IPS-20b (cell line): ENCODE data around the gene PRR3.
"Not testable (repeated sequence)": the region's sequence is repeated elsewhere in the genome, so short reads cannot be mapped to it uniquely, and the experiment has no call there.

Experiments
- H3K27ac ChIP-seq: one replicate; pipeline ENCODE4 v1.5.1; 2013; ENCODE audit warnings: low read length
- H3K27me3 ChIP-seq: 2 replicates; pipeline ENCODE4 v1.6.1; 2013; ENCODE audit warnings: mild to moderate bottlenecking, low read length, inconsistent platforms; ENCODE audit not compliant: insufficient read depth
- H3K36me3 ChIP-seq: 2 replicates; pipeline ENCODE4 v1.6.1; 2013; ENCODE audit warnings: low read depth, mild to moderate bottlenecking, inconsistent platforms, low read length, moderate library complexity; ENCODE audit not compliant: insufficient read depth
- H3K4me1 ChIP-seq: 2 replicates; pipeline ENCODE4 v1.6.1; 2013; ENCODE audit warnings: mild to moderate bottlenecking, control low read depth, inconsistent platforms, low read length, moderate library complexity; ENCODE audit not compliant: insufficient read depth
- H3K4me3 ChIP-seq: 2 replicates; pipeline ENCODE4 v1.5.1; 2013; ENCODE audit warnings: mild to moderate bottlenecking, low read length, inconsistent platforms
- H3K9ac ChIP-seq: 2 replicates; pipeline ENCODE4 v1.6.1; 2013; ENCODE audit warnings: low read depth, mild to moderate bottlenecking, inconsistent platforms, low read length, moderate library complexity
- H3K9me3 ChIP-seq: 2 replicates; pipeline ENCODE4 v1.6.1; 2013; ENCODE audit warnings: mild to moderate bottlenecking, low read depth, low read length, inconsistent platforms; ENCODE audit not compliant: insufficient read depth

The PRR3 gene, protein sequence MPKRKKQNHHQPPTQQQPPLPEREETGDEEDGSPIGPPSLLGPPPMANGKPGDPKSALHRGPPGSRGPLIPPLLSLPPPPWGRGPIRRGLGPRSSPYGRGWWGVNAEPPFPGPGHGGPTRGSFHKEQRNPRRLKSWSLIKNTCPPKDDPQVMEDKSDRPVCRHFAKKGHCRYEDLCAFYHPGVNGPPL

GRCh38 chr6:30556906-30557682 is at the start of gene PRR3:
PRR3 (plus strand) TSS chr6:30557295; CDS start chr6:30557345, 50 bp downstream.
- Histone ChIP-seq H3K36me3 (peaks cover 47% of the 10 kb centered on the region), H3K27ac (peak within 1 kb of the TSS; percentile 88), H3K9me3 (no peaks in the 10 kb centered on the region), H3K4me3 (peak within 1 kb of the TSS; percentile 88), H3K4me1 (no peaks in the 10 kb centered on the region), H3K27me3 (no peaks in the 10 kb centered on the region), H3K9ac (peak within 1 kb of the TSS; percentile 91)

DNA sequence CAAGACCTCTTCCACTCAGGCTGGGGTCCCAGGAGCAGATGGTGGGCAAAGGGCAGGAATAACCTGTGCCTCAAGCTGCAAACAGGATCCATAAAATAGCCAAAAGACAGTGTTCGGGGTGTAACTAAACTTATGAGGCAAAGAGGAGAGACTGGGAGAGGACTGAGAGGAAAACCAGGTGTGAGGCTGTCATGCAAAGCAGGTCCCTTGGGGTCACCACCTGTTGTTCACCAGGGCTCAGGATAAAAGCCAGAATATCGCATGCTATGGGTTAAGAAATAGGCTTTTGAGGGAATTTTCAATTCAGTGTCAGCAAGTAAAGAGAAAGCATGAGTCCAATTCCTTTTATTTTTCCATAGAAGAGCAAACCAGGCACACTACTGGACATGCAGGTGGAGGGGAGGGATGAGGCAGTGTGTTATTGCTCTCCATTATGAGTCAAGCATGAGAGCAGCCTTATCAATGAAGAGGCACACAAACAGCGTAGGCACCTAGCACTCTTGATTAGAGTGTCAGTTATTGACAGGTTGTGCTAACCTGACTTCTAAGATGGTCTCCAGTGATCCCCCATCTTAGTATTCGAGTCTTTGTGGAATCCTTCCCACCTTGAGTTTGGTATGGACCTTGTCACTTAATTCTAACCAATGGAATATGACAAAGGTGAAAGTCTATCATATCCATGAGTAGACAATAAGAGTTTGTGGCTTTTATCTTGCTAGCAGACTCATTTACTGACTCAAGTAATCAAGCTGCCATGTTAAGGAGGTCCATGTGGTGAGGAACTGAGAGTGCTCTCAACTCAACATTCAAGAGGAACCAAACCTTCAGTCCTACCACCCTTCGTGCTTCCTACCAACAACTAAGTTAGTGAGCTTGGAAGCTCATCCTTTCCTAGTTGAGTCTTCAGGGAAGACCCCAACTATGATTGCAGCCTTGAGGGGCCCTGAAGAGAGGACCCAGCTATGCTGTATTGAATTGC is 49.0 kb upstream of the PRR3 start:
- H3K9ac ChIP-seq = no peak overlapping the region
- H3K27ac ChIP-seq = no peak overlapping the region

GRCh38 chr6:30508890-30509736 is 48.0 kb upstream of the PRR3 start:
- H3K9ac ChIP-seq = no peak overlapping the region
- H3K9me3 ChIP-seq = no peaks in the 10 kb centered on the region
- H3K4me3 ChIP-seq = no peak overlapping the region
- no peaks in the 10 kb centered on the region for H3K36me3 ChIP-seq
- H3K4me1 ChIP-seq = peaks cover 7% of the 10 kb centered on the region; the same call in 1 of the 2 replicates
- no peak overlapping the region for H3K27ac ChIP-seq
- H3K27me3 ChIP-seq = no peaks in the 10 kb centered on the region

More for the DNA sequence above, 49.0 kb upstream of the PRR3 start:
- H3K9me3 ChIP-seq = no peaks in the 10 kb centered on the region
- H3K4me1 ChIP-seq = peaks cover 7% of the 10 kb centered on the region; the same call in 1 of the 2 replicates
- no peaks in the 10 kb centered on the region for H3K27me3 ChIP-seq
- no peak overlapping the region for H3K4me3 ChIP-seq
- no peaks in the 10 kb centered on the region for H3K36me3 ChIP-seq

DNA sequence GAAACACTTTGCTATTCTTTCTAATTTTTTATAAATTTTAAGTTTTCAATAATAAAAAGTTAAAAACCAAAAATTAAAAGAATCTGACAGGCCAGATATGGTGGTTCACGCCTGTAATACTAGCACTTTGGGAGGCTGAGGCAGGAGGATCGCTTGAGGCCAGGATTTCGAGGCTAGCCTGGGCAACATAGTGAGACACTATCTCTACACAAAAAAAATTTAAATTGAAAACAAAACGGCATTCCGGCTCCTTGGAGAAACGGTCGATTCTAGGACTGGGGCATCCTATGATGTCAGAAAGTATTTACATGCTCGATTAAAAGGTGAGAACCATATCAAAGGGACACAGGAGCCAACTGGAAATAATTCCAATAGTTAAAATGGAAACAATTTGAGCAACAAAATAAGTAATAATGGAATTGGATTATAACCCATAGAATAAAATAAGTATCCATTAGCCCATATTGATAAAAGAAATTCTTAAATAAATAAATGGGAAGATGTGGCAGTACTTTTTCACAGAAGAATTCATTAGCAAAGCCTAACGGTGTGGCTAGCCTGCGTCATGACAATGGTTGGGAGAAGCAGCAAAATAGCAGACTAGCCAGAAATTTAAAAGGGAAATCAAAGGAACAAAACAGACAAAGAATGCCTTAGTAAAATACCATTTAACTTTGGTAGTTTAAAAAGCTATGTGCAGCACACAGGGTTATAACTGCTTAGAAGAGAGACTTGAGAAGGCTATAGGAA is 46.5 kb upstream of the PRR3 start:
- Histone ChIP-seq H3K27ac (no peak overlapping the region), H3K36me3 (no peaks in the 10 kb centered on the region), H3K9me3 (no peaks in the 10 kb centered on the region), H3K4me3 (no peak overlapping the region), H3K27me3 (no peaks in the 10 kb centered on the region), H3K9ac (no peak overlapping the region), H3K4me1 (peaks cover 15% of the 10 kb centered on the region; the same call in 1 of the 2 replicates)

- H3K27ac ChIP-seq = no peak overlapping the region
- no peak overlapping the region for H3K4me3 ChIP-seq
- H3K9me3 ChIP-seq = no peaks in the 10 kb centered on the region
- H3K9ac ChIP-seq = no peak overlapping the region
- H3K27me3 ChIP-seq = no peaks in the 10 kb centered on the region
- H3K36me3 ChIP-seq = no peaks in the 10 kb centered on the region
- H3K4me1 ChIP-seq = peaks cover 15% of the 10 kb centered on the region; the same call in 1 of the 2 replicates
Measured at GRCh38 chr6:30511169-30511546, 45.9 kb upstream of the PRR3 start.

GRCh38 chr6:30513451-30513850 is 43.6 kb upstream of the PRR3 start:
- Histone ChIP-seq H3K4me1 (peaks cover 15% of the 10 kb centered on the region; the same call in 1 of the 2 replicates), H3K36me3 (no peaks in the 10 kb centered on the region), H3K27ac (no peak overlapping the region), H3K9ac (no peak overlapping the region), H3K9me3 (no peaks in the 10 kb centered on the region), H3K27me3 (no peaks in the 10 kb centered on the region), H3K4me3 (no peak overlapping the region)

- H3K4me3 ChIP-seq = peak overlapping the region; percentile 44
- H3K27ac ChIP-seq = peak overlapping the region; percentile 2
- H3K4me1 ChIP-seq = peaks cover 15% of the 10 kb centered on the region; the same call in 1 of the 2 replicates
Measured at GRCh38 chr6:30515106-30515505, 42.0 kb upstream of the PRR3 start.

DNA sequence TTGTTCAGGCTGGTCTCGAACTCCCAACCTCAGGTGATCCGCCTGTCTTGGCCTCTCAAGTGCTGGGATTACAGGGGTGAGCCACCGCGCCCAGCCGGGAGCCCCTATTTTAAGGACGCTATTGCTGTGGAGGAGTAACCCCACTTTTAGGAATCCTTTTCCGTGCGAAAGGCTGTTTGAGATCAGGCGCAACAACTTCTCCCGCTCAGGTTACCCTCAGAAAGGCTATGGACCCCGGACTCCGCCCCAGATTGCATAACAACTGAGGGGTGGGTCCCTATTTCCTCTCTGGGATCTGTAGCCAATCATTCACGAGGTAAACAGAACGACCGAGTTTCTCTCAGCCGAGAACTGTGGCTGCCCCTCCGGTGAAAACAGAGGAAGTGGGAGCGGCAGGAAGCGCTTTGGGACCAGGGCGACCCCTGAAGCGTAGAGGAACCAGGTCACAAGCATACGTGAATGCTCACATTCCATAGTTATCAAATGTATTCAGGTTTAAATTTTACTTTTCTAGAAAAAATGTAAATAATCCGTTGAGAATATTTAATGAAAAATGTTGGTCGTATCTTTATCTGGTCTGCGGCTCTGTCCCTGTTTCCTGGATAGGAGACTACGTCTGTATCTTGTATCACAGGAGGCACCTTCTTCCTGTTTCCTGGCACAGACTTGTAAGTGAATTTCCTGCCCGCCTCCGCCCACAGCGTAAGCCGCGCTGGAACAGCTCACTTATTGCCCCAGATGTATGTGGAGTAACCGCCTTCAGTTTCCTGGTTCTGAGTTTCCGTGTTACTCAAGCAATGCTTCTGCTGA is 40.9 kb upstream of the PRR3 start:
- no peak overlapping the region for H3K27ac ChIP-seq
- no peaks in the 10 kb centered on the region for H3K9me3 ChIP-seq
- H3K36me3 ChIP-seq = no peaks in the 10 kb centered on the region
- peak overlapping the region; percentile 72; the same call in 1 of the 2 replicates for H3K9ac ChIP-seq
- H3K4me1 ChIP-seq = peaks cover 9% of the 10 kb centered on the region; the same call in 1 of the 2 replicates
- peak overlapping the region; percentile 71 for H3K4me3 ChIP-seq
- no peaks in the 10 kb centered on the region for H3K27me3 ChIP-seq

More at GRCh38 chr6:30515106-30515505, 42.0 kb upstream of the PRR3 start:
- Histone ChIP-seq H3K9ac (peak overlapping the region; percentile 58; the same call in 1 of the 2 replicates), H3K9me3 (no peaks in the 10 kb centered on the region), H3K36me3 (no peaks in the 10 kb centered on the region), H3K27me3 (no peaks in the 10 kb centered on the region)

- not testable (repeated sequence) for H3K27ac ChIP-seq, H3K9me3 ChIP-seq
- H3K4me3 ChIP-seq = peak overlapping the region; percentile 71
Measured at GRCh38 chr6:30516754-30517076, 40.4 kb upstream of the PRR3 start.

More at GRCh38 chr6:30516754-30517076, 40.4 kb upstream of the PRR3 start:
- H3K36me3 ChIP-seq, H3K4me1 ChIP-seq, H3K27me3 ChIP-seq: not testable (repeated sequence)
- peak overlapping the region; percentile 58; the same call in 1 of the 2 replicates for H3K9ac ChIP-seq
